Measurements from ENCODE around the gene SMIM28.

SMIM28 gene

DNA sequence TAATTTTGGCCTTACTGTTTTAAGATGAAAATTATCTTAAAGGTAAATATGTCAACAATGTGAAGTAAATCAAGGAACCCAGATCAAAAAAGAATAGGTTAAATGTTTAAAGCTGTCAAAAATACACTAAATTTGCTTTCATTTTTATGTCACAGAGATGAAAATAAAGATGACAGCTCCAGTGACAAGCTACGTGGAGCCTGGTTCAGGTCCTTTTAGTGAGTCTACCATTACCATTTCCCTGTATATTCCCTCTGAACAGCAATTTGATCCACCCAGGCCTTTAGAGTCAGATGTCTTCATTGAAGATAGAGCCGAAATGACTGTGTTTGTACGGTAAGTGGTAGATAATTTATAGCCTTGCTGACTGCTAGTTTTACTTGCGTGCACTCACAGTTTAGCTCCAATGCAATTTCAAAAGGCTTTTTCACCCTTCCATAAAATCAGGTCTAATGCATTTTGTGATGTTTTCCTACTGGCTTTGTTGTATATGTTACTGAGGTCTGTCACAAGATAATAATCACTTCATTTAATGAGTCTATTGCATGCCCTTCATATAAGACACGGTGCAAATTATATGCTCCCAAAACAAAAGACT, 28.2 kb downstream of the SMIM28 start:
- TF ChIP-seq, protein P1, sequence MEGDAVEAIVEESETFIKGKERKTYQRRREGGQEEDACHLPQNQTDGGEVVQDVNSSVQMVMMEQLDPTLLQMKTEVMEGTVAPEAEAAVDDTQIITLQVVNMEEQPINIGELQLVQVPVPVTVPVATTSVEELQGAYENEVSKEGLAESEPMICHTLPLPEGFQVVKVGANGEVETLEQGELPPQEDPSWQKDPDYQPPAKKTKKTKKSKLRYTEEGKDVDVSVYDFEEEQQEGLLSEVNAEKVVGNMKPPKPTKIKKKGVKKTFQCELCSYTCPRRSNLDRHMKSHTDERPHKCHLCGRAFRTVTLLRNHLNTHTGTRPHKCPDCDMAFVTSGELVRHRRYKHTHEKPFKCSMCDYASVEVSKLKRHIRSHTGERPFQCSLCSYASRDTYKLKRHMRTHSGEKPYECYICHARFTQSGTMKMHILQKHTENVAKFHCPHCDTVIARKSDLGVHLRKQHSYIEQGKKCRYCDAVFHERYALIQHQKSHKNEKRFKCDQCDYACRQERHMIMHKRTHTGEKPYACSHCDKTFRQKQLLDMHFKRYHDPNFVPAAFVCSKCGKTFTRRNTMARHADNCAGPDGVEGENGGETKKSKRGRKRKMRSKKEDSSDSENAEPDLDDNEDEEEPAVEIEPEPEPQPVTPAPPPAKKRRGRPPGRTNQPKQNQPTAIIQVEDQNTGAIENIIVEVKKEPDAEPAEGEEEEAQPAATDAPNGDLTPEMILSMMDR (IDR thresholded peaks at IDR 0.05; ENCODE audit: low read depth, low read length): no peak
- H3K4me3 ChIP-seq (ENCODE audit: low read depth, low read length): no peak overlapping the region

DNA sequence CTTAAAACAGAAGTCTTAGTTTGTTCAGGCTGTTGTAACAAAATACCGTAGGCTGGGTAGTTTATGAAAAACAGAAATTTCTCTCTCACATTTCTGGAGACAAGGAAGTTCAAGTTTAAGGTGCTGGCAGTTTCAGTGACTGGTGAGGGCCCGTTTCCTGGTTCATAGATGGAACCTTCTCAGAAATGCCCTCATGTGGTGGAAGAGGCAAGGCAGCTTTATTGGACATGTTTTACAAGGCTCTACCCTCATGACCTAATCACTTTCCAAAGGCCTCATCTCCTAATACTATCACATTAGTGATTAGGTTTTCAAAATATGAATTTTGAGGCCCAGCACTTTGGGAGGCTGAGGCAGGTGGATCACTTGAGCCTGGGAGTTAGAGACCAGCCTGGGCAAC, 28.7 kb downstream of the SMIM28 start:
- TF ChIP-seq, protein P1 (IDR thresholded peaks at IDR 0.05; ENCODE audit: low read depth, low read length): no peak
- no peak overlapping the region for H3K4me3 ChIP-seq (ENCODE audit: low read depth, low read length)

DNA sequence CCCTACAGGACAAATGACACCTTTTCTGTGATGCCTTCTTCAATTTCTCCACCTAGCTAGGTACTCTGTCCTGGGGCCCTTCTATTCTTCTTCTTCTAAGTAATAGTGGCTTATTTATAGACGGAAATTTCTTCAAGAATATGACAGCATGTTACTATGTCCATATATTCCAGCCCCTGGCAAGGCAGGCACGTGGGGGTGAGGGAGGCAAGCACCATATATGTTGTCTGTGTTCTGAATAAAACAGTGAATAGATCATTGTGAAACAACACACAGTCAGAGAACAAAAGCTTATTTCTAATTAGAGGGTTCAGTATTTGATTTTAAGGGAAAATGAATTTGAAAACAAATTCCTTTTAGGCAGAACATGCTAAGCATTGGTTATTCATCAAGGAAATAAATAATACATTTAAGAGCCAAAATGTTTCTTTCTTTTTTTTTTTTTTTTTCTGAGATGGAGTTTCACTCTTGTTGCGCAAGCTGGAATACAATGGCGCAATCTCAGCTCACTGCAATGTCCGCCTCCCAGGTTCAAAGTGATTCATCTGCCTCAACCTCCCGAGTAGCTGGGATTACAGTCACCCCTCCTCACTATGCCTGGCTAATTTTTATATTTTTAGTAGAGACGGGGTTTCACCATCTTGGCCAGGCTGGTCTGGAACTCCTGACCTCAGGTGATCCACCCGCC, 32.5 kb downstream of the SMIM28 start:
- TF ChIP-seq, protein P1 (IDR thresholded peaks at IDR 0.05; ENCODE audit: low read depth, low read length): no peak
- no peak overlapping the region for H3K4me3 ChIP-seq (ENCODE audit: low read depth, low read length)

DNA sequence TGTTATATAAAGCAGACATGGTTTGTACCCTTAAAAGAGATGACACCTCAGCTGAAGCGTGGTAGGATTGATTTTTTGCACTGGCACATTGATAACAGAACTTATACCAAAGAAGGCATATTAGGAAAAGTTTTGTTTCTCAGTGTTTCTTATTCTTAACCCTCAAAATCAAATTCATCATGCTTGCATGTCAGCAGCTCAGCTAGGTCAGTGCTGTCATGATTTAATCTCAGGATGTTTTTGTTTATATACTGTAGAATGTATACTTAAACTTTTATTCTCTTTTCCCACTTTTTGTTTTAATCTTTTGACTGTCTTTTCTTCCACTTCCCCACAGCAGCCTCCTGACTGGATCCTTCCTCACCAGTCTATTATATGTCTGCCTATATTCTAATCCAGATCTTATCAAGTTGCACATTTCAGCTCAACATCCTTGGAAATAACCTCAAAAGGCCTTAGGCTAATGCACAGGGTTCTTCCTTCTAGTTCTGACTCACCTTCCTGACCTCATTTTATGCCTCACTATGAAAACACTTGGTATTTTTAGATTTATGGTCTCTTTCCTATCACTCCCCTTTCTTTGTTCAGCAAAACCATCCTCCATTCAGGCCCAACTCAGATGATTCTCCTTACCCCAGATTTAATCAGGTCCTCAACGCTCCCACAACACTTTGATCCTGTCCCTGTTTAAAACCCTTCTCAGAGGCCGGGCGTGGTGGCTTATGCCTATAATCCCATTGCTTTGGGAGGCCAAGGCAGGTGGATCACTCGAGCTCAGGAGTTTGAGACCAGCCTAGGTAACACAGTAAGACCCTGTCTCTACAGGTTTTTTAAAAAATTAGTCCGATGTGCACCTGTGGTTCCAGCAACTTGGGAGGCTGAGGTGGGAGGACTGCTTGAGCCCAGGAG, 33.5 kb downstream of the SMIM28 start:
- TF ChIP-seq, protein P1 (IDR thresholded peaks at IDR 0.05; ENCODE audit: low read depth, low read length): no peak
- H3K4me3 ChIP-seq (ENCODE audit: low read depth, low read length): no peak overlapping the region

DNA sequence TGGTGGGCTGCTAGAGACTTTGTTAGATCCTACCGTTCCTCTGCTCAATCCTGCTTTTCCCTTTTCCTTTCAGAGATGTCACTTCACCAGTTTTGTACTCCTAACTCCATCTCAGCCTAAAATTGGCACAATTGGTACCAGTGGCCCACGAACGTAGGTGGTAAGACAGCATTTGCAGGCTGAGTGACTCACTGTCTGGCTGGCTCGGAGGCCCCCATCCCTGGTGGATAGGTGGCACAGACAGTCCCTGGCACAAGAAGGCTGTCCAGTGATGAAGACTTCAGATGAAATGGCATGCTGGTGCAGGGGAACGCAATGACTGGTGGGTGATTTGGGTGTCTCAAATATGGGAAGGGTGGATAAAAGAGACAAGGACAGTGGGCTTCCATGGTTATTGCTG, 37.4 kb downstream of the SMIM28 start:
- no peak overlapping the region for H3K4me3 ChIP-seq (ENCODE audit: low read depth, low read length)
- TF ChIP-seq, protein P1 (IDR thresholded peaks at IDR 0.05; ENCODE audit: low read depth, low read length): no peak

DNA sequence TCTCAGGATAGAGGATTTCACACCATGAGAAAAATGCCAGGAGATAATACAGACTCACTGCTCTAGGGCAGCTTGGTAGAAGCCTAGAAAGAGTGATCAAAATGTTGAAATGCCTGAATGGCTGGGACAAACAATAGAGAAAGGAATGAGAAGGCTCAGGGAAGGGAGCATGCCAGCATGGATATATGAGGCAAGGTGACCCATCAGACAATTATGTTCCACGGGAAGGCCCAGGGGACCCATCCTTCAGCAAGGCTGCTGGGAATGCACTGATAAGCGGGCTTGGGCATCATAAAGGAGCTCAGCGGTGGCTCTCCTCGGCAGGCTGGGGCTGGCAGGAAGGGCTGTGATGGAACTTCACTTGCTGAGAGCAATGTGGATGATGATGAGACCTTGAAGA, 38.5 kb downstream of the SMIM28 start:
- no peak overlapping the region for H3K4me3 ChIP-seq (ENCODE audit: low read depth, low read length)
- TF ChIP-seq, protein P1 (IDR thresholded peaks at IDR 0.05; ENCODE audit: low read depth, low read length): no peak
